COR-L47 (cell line): Measurements from ENCODE around the gene PAPOLG.
"Not testable (repeated sequence)": the region's sequence is repeated elsewhere in the genome, so short reads cannot be mapped to it uniquely, and the experiment has no call there.

Experiments
- DNase-seq: peaks from one replicate; lab custom pipeline; 2025; lab: John Stamatoyannopoulos, UW

The PAPOLG gene

DNA sequence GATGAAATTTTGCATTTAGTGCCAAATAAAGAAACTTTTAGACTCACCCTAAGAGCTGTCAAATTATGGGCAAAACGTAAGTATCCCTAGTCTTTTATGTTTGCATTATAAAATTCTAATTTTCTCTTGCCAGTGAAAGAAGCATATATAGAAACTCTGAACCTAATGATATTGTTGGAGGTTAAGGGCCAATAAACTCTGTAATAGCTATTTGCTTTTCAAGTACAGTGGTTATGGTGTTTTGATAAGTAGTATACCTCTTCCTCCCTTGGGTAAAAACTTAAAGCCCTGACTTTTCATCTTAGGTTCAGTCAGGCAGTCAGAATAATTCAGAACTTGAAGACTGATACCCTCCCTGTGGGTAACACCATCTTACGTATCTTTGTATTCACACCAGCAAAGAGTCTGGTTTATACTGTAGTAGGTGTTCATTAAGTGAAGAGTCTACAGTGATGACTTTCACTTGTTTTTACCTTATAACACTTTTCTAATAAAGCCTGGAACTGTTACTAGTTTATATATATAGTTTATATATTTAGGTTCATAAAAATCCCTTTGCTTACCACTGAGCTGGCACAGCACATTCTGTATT is 19.1 kb downstream of the PAPOLG start:
- no peak for DNase-seq

DNA sequence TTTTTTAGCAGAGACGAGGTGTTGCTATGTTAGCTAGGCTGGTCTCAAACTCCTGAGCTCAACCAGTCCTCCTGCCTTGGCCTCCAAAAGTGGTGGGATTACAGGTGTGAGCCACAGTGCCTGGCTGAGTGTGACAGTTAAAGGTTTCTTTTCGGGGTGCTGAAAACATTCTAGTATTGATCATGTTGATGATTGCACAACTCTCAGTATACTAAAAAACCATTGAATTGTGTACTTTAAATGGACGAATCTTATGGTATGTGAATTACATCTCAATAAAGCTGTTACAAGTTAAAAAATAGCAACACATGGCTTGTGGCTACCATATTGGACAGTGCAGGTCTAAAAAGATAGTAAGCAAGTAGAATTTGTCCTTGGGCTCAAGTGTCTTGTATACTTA is 22.3 kb downstream of the PAPOLG start:
- DNase-seq: no peak

DNA sequence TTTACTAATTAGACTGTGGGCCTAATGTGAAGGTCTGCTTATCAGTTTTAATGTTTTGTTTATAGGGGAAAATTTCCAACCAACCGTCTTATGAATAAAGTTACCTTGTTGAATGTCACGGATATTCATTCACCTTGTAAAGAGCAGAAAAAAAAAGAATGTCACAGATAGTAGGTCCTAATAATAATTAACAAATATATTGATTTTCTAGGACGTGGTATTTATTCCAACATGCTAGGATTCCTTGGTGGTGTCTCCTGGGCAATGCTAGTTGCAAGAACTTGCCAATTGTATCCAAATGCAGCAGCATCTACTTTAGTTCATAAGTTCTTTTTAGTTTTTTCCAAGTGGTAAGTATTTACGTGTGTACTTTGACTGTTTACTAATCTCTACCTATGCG is 23.4 kb downstream of the PAPOLG start:
- no peak for DNase-seq

DNA sequence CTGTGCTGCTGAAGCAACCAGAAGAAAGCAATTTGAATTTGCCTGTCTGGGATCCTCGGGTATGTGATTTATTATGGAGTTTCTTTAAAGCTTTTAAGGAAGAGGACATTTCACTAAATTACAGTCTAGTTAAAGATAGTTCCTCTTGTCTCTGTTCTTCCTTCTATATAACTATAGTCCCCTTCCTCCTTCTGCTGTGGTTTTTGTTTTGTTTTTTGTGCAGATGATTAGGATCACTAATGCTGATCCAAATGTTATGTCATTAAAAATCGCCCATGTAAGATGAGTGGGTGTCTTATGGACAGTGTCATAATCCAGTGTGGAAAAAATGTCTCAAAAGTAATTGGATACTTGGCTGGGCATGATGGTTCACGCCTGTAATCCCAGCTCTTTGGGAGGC is 24.7 kb downstream of the PAPOLG start:
- DNase-seq: no peak

DNA sequence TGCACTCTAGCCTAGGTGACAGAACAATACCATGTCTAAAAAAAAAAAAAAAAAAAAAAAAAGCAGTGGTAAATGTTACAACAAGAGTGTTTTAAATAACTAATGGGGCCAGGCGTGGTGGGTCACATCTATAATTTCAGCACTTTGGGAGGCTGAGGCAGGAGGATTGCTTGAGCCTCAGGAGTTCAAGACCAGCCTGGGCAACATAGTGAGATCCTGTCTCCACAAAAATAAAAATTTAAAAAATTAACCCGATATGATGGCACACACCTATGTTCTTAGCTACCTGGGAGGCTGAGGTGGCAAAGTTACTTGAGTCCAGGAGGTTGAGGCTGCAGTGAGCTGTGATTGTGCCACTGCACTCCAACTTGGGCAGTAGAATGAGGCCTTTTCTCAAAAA is 37.1 kb downstream of the PAPOLG start:
- no peak for DNase-seq

DNA sequence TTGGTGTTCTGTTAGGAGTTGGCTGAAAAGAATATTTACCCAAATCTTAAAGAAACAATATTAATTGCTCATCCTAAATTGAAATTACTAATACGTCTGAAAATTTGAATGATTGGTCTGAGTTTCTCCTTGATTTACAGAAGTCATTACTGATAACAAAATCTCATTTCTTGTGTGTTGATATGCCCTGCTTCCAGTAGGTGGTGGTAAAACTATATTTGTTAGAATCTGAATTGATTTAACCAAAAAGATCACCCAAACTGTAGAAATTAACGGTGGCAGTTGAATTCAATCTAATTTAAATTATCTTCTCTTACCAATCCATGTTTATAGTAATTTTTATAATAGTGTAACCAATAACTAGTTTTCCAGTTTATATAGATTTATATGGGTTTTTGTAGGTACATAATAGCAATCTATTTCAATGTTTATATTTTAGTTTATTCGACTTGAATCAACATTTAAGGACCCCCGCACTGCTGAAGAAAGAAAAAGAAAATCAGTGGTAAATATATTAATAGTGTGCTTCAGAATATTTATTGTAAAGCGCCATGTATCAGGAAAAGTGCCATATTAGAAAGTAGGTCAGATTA is 38.3 kb downstream of the PAPOLG start:
- no peak for DNase-seq

DNA sequence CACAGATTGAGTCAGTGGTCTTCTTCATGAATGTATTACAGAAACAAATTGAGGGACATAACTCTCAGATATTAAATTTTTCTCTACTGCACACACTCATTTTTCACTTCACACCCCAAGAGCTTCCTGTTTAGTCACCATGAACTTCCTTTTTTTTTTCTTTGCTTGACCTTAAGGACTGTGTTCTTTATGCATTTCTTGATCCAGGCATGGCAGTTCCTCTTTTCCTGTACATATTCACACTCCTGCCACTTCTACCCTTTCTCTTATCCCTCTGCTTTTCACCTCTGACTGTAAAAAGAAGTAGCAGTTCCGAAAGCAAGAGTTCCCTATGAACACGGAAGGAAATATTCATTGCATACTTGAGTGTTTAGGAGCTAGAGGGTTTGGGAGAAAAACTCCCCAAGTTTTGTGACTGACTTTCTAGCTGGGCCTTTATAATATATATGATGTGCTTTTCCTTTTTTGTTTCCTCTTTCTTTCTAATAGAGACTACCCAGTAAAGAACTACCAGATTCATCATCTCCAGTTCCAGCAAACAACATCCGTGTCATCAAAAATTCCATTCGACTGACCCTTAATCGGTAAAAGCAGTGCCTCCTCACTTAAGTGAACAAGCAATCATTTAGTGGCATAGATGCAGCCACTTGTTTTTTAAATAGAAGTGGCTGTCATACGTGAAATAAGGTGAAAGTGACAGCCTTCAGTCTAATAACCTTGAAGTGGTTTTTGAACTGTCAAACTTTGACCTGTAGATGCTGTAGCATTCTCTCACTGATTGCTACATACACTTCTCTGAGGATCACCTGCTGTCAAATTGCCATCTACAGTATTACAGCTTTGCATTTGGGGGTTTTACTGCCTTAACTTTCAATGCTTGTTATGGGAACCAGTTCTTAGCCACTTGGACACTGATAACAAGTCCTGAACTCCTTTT is 40.8 kb downstream of the PAPOLG start:
- DNase-seq: no peak

DNA sequence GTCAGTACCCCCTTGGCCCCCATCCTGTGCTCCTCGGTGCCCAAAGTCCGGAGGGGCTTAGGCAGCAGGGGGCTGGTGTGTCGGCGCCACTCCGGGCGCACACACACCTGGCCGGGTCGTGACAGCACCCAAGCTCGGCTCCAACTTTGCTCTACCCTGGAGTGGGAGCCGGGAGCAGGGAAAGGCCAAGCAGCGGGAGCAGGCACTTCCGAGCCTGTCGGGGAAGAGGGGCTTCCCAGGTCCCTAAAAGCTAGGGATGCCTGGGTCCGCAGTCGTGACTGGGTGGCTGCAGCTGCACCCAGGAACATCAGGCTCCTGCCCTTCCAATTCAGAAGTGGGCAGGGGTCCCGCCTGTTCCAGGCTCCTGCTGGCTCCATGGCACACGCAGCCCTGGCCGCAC is 48.4 kb downstream of the PAPOLG start:
- DNase-seq: no peak

DNA sequence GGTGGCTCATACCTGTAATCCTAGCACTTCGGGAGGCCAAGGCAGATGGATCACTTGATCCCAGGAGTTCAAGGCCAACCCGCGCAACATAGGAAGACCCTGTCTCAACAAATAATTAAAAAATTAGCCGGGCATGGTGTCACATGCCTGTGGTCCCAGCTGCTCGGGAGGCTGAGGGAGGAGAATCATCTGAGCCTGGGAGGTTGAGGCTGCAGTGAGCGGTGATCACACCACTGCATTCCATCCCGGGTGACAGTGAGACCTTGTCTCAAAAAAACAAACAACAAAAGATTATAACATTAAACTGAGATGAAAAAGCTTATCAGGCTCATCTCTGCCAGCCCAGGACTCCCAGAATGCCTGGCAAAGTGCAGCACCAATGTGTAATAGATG is 50.5 kb downstream of the PAPOLG start:
- no peak for DNase-seq

DNA sequence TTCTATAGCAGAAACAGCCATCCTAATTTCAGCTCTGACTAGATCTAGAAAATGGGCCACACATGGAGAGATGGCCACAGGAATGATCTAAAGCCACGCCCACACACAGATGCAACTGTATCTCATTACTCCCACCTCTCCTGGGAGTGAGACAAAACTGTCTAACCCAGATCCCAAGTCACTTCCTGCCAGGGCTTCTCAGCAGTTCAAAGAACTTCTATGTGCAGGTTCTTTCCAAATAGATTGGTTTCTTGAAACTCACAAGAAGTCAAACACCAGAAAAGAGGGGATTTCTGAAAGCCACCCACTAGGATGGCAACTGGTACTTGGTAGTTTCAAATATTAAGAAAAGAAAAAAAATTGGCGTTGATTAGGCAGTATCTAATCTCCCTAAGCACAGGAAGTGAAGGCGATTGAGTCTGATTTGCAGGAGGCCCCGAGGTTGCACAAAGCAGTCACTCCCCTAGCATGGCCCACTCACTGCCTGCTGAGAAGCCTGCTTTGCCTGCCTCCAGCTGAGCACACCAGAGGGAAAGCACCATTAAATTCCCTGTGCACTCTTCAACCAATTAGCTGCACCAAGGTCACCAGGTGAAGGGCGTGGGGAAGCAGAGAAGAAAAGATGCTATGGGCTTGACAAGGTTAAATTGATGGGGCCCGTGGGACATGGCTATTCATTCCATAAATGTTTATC is 51.1 kb downstream of the PAPOLG start:
- peak; percentile 49 for DNase-seq

DNA sequence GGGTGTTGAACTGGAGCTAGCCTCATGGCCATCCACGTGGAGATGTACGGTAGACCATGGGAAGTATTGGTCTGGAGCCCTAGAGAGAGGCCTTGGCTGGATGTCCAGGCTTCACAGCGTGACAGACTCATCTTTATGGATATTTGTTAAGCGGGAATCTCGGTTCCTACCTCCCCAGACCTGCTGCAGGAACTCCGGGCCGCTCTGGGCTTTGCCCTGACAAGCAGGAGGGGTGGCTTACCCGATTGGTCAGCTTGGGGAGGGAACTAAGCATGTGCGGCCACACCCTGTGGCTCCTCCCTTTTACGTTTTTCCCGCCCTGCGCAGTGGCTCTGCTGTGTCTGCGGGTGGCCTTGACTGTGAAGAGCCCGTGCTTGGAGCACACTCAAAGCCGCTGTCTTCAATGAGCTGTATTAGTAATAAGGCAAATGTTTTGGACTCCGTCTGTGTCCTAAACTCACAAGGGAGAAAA is 52.3 kb downstream of the PAPOLG start:
- no peak for DNase-seq

DNA sequence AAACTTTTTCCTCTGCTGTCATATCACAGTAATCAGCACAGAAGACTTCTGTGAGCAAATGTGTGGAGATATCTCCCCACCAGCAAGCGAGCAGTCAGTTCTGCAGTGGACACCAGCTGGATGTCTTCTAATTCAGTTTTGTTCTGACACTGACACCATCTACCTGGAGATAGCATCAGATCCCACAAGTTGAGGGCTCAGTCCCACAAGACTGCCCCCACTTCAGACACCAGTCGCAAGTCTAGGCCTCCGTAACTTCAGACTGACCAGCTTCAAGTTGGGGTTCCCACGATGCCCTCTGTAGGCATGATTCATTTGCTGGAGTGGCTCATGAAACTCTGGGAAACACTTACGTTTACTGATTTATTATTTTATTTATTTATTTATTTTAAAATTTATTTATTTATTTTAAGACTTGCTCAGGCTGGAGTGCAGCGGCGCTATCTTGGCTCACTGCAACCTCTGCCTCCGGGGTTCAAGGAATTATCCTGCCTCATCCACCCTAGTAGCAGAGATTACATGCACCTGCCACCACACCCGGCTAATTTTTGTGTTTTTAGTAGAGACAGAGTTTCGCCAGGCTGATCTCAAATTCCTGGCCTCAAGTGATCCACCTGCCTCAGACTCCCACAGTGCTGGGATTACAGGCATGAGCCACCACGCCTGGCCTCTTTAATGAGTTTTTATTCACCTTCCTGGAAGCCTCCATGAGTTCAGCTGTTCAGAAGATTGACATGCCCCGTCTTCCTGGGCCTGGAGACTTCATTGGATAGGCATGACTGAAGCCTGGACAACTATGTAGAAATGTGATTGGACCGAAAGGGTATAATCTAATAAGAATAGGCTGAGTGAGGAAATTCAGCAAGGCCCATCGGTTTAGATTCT is 55.7 kb downstream of the PAPOLG start:
- DNase-seq: no peak

DNA sequence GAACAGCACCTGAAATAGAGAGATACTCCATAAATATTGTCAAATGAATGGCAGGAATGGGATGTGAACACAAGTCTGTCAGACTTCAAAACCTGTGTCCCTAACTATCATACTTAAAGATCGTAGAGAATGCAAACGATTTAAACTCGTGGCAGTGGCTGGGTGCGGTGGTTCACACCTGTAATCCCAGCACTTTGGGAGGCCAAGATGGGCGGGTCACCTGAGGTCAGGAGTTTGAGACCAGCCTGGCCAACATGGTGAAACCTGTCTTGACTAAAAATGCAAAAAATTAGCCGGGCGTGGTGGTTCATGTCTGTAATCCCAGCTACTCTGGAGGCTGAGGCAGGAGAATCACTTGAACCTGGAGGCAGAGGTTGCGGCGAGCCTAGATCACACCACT is 61.1 kb downstream of the PAPOLG start:
- DNase-seq: not testable (repeated sequence)

DNA sequence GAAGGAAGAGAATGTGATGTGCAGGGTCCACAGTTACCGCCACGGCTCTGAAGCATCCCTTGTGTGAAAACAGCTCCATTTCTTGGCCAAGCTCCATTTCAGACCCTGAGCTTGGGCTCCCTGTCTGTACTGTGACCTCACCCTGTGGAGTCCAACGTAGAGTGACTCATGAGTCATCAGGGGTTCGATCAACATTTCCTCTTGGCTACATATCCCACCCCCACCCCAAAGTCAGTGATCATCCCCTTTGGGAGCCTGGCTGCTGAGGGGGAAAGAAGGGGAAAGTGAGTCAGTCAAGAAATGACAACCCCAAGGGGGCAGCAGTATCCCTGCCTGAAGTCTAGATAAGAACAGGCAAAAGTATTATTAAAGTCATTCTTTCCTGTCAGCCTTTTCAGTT is 62.2 kb downstream of the PAPOLG start:
- DNase-seq: no peak

DNA sequence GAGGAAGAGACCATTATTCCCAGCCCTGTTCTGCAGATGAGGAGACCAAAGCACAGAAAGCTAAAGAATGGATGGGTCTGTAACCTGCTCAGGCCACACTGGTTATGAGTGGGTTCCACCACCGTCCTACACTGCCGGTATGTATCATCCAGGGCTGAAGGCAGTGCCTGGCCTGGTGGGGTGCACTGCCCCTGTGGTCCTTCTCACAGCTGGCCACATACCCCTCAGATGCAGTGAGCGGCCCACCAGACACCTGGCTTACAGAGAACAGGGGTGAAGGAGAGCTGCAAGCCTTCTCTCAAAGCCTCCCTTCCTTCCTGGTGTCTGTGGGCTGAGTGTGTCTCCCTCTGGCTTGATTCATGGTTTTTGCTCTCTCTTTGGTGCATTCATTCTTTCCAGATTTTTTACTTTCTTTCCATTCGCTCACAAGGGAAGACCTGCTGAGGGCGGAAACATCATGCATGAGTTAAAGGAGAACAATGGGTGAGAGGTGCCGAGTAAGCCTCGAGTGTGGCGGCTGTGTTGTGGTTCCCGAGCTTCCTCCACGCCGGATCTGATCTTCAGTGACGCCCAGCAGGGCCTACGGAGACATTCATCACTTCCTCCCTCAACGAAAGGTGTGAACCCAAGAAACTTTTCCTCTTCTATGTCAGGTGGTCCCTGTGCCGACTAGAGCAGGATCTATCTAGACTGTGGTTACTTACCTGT is 63.2 kb downstream of the PAPOLG start:
- DNase-seq: no peak

DNA sequence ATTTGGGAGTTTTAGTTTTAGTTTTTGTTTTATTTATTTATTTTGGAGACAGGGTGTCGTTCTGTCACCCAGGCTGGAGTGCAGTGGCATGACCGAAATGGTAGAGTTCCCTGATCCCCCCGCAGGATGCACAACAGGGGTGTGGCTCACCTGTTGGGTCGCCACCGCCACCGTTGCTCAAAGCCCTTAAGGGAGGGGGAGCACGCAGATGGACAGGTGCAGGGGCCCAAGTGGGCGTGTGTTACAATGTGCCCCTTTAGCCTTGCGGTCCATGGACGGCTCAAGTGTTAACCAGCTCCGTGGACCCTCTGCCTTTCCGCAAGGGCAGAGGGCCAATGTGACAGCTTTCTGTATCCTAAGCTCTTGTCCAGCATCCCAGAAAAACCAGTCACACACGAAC is 63.9 kb downstream of the PAPOLG start:
- DNase-seq: no peak

DNA sequence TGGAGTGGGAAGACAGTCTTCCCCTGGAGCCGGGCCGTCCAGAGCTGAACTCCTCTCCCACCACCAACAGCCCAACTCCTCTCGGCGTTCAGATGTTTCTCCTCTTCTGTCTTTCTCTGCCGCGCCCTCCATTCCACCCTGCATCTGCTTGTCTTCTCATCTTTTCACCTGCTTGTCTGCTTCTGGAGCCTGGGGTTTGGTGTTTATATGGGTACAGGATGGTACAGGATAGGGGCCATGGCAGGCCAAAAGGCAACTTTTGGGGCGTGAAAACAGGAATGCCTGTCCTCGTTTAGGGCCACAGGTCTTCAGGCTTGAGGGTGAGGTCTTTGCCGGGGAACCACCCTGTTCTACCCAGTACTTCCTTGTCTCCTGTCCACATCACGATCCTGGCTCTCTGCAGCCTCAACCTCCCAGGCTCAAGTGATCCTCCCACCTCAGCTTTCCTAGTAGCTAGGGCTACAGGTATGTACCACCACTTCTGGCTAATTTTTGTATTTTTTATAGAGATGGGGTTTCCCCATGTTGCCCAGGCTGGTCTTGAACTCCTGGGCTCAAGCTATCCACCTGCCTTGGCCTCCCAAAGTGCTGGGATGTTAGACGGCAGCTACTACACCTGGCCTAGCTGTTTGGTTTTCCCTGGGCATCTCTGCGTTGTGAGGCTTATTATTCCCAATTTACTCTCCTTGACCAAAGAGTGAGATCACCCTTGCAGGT is 64.5 kb downstream of the PAPOLG start:
- DNase-seq: no peak

DNA sequence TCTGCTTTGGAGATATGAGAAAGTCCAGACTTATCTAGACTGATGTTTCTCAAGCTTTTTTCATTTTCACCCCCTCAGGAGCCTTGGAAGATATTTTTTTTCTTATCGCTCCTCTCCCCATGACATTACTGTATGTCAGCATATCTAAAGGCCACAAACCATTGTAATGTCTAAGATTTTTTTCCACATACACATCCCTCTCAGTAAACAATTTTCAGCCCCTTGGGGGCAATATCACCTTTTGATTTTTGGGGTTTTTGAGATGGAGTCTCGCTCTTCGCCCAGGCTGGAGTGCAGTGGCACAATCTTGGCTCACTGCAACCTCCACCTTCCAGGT is 65.0 kb downstream of the PAPOLG start:
- DNase-seq: no peak

DNA sequence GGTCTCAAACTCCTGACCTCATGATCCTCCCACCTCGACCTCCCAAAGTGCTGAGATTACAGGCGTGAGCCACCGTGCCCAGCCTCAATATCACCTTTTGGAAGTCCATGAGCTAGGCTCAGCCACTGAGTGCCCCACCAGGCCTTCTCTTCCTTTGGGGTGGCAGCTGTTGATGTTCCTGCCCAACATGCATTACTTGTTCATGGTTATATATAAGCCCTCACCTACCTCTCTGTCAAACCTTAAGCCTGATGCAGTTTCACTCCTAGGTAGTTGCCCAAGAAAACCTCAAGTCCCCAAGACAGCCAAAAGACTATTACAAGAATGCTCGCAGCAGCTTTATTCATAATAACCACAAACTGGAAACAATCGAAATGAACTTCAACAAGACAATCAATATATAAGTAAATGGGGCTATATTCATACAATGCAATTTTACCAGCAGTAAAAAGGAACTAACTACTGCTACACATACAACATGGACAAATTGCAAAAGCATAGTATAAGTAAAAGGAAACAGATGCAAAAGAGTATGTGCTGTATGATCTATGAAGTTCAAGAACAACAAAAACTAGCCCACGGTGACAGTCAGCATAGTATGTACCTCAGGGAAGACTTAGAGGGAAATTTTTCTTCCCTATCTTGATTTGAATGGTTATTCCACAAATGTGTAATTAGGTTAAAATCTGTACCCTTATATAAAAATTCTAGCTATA is 65.7 kb downstream of the PAPOLG start:
- DNase-seq: no peak

DNA sequence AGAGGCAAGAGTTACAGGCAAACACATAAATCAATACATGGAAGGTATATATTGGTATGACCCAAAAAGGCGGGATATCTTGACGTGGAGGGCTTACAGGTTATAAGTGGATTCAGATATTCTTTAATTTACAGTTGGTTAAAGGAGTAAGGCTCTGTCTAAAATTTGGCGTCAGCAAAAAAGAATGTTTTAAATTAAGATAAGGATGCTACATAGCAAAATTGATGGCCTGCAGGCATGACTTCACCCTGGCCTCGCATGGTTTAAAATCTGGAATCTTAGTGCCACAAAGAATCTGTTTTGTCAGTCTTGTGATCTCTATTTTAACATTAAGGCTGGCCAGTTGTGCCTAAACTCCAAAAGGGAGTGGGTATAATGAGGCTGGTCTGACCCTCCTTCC is 66.9 kb downstream of the PAPOLG start:
- DNase-seq: no peak
